ENCODE measurements around the gene ZNF497.

DNA sequence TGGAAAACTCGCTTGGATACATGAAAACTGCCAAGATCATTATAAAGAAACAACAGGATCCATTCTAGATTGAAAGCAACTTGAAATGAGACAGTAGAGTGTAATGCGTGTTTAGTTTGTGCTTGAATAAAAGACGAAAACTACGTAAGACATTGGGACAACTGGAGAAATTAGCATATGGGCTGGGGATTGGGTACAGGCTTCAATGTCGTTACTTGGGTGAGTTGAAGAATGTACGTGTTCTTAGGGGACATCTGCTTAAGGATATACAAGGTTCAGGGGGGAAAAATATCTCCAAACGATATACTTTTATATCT lies 57.8 kb downstream of the ZNF497 start:
- TF ChIP-seq GLIS3 (CRISPR knock-in tag; IDR thresholded peaks at IDR 0.05) (no peak), CSDC2 (CRISPR knock-in tag; IDR thresholded peaks at IDR 0.05) (no peak), TOX (CRISPR knock-in tag; IDR thresholded peaks at IDR 0.05; ENCODE audit: borderline replicate concordance) (no peak), PATZ1 (CRISPR knock-in tag; IDR thresholded peaks at IDR 0.05; ENCODE audit: borderline replicate concordance) (no peak), ARNTL (CRISPR knock-in tag; IDR thresholded peaks at IDR 0.05; ENCODE audit: borderline replicate concordance, low read depth) (no peak), TCF4 (CRISPR knock-in tag; IDR thresholded peaks at IDR 0.05; ENCODE audit: borderline replicate concordance) (no peak), ZNF565 (CRISPR knock-in tag; conservative IDR thresholded peaks at IDR 0.05; ENCODE audit: low read depth) (no peak), ZFP3 (CRISPR knock-in tag; IDR thresholded peaks at IDR 0.05) (no peak), RARB (CRISPR knock-in tag; IDR thresholded peaks at IDR 0.05) (no peak)
- TF ChIP-seq, protein P1, sequence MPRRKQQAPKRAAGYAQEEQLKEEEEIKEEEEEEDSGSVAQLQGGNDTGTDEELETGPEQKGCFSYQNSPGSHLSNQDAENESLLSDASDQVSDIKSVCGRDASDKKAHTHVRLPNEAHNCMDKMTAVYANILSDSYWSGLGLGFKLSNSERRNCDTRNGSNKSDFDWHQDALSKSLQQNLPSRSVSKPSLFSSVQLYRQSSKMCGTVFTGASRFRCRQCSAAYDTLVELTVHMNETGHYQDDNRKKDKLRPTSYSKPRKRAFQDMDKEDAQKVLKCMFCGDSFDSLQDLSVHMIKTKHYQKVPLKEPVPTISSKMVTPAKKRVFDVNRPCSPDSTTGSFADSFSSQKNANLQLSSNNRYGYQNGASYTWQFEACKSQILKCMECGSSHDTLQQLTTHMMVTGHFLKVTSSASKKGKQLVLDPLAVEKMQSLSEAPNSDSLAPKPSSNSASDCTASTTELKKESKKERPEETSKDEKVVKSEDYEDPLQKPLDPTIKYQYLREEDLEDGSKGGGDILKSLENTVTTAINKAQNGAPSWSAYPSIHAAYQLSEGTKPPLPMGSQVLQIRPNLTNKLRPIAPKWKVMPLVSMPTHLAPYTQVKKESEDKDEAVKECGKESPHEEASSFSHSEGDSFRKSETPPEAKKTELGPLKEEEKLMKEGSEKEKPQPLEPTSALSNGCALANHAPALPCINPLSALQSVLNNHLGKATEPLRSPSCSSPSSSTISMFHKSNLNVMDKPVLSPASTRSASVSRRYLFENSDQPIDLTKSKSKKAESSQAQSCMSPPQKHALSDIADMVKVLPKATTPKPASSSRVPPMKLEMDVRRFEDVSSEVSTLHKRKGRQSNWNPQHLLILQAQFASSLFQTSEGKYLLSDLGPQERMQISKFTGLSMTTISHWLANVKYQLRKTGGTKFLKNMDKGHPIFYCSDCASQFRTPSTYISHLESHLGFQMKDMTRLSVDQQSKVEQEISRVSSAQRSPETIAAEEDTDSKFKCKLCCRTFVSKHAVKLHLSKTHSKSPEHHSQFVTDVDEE (CRISPR knock-in tag; IDR thresholded peaks at IDR 0.05), result no peak

All from SK-N-SH treated with all-trans-retinoic acid at 6 μM for 48 hours (cell line).